Stimulated activated naive B cell treated with anti-CD40 and anti-IgM and Interleukin-4, amounts not matched to agents 10 μg/mL and 1 μg/mL and 100 μg/mL, for 72 hours (primary cell): ENCODE results near the gene IDH1.

Experiments
- ATAC-seq, 2 donors: fragments of 150-1000 bp; cut with Tn5 transposase; replicated peaks; 2 replicates each; pipeline ENCODE4 v1.10.0; 2021; ENCODE audit warnings: moderate library complexity in 1 of 2
- DNase-seq: peaks from one replicate; pipeline ENCODE4 v3.0.0; 2021
- H3K27ac Mint-ChIP-seq: one replicate; pipeline ENCODE4 v1.8.0; 2022; ENCODE audit warnings: mild to moderate bottlenecking, mixed read lengths
- H3K27me3 Mint-ChIP-seq, 2 donors: one replicate each; pipeline ENCODE4 v1.8.0; 2022; ENCODE audit warnings: mixed read lengths in 2 of 2
- H3K36me3 Mint-ChIP-seq, 2 donors: one replicate each; pipeline ENCODE4 v1.8.0; 2022; ENCODE audit warnings: mixed read lengths in 2 of 2, mild to moderate bottlenecking in 1 of 2
- H3K4me1 Mint-ChIP-seq, 2 donors: one replicate each; pipeline ENCODE4 v1.8.0; 2022; ENCODE audit warnings: mixed read lengths in 2 of 2, mild to moderate bottlenecking in 1 of 2
- H3K4me3 Mint-ChIP-seq, 2 donors: one replicate each; pipeline ENCODE4 v1.8.0; 2022; ENCODE audit warnings: mild to moderate bottlenecking in 2 of 2, mixed read lengths in 2 of 2, moderate library complexity in 1 of 2
- H3K9me3 Mint-ChIP-seq, 2 donors: one replicate each; pipeline ENCODE4 v1.8.0; 2022; ENCODE audit warnings: mixed read lengths in 2 of 2, mild to moderate bottlenecking in 1 of 2

IDH1 gene

DNA sequence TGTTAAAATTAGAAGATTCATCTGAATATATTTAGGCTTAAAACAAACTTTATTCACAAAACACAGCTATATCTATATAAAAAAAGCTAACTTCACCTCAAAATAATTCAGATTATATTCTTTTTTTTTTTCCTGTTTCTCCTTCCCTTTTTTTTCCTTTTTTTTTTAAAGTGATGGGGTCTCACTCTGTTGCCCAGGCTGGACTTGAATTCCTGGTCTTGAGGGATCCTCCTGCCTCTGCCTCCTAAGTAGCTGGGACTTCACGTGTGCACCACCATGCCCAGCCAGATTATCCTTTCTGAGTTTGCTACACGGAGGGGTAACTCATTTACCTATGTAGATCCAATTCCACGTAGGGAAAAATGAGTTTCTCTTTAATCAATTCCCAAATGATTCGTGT, 3.8 kb downstream of the IDH1 start:
- DNase-seq (no peak), ATAC-seq (no peak)
- no peaks in the 10 kb centered on the region for H3K27me3 Mint-ChIP-seq
- H3K4me3 Mint-ChIP-seq = no peak overlapping the region
- H3K27ac Mint-ChIP-seq = no peak overlapping the region
- no peaks in the 10 kb centered on the region for H3K9me3 Mint-ChIP-seq
- H3K4me1 Mint-ChIP-seq = peaks cover 15 to 56% of the 10 kb centered on the region in 2 donors
- peaks cover 30 to 40% of the 10 kb centered on the region in 2 donors for H3K36me3 Mint-ChIP-seq

- Mint-ChIP-seq H3K36me3 (peaks cover 35 to 45% of the 10 kb centered on the region in 2 donors), H3K27me3 (no peaks in the 10 kb centered on the region), H3K9me3 (no peaks in the 10 kb centered on the region), H3K27ac (no peak overlapping the region), H3K4me3 (no peak overlapping the region), H3K4me1 (peaks cover 13 to 50% of the 10 kb centered on the region in 2 donors)
- ATAC-seq (no peak), DNase-seq (no peak)
Observed at GRCh38 chr2:208250388-208250787, 4.5 kb downstream of the IDH1 start.

GRCh38 chr2:208249296-208249695, 5.6 kb downstream of the IDH1 start:
- Mint-ChIP-seq H3K4me1 (peaks cover 13 to 42% of the 10 kb centered on the region in 2 donors), H3K36me3 (peaks cover 31 to 49% of the 10 kb centered on the region in 2 donors)
- DNase-seq = no peak

GRCh38 chr2:208248601-208249000, 6.3 kb downstream of the IDH1 start:
- DNase-seq (no peak), ATAC-seq (no peak)
- Mint-ChIP-seq H3K27me3 (no peaks in the 10 kb centered on the region), H3K4me3 (no peak overlapping the region), H3K9me3 (no peaks in the 10 kb centered on the region), H3K4me1 (peaks cover 13 to 37% of the 10 kb centered on the region in 2 donors), H3K36me3 (peaks cover 31 to 54% of the 10 kb centered on the region in 2 donors), H3K27ac (no peak overlapping the region)

More at GRCh38 chr2:208249296-208249695, 5.6 kb downstream of the IDH1 start:
- H3K9me3 Mint-ChIP-seq = no peaks in the 10 kb centered on the region
- H3K4me3 Mint-ChIP-seq = no peak overlapping the region
- no peaks in the 10 kb centered on the region for H3K27me3 Mint-ChIP-seq
- no peak overlapping the region for H3K27ac Mint-ChIP-seq
- no peak for ATAC-seq

DNA sequence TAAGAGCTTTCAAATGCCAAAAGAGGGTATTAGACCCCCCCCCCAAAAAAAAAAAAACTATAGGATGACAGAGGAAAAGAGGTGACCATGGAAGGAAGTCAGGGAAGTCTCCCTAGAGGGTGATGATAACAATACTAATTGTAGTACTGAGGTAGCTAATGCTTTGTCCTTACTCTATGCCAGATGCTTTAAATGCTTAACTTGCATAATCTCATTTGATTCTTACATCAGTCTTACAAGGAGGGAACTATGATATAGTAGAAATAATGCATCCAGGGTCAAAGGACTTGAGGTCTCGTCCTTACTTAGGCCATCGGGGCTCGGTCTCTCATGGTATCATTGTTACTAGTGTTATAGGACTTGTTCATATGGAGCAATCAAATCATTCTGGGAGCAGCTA, 9.1 kb downstream of the IDH1 start:
- no peak for DNase-seq
- no peak overlapping the region for H3K27ac Mint-ChIP-seq
- H3K36me3 Mint-ChIP-seq = peaks cover 29 to 53% of the 10 kb centered on the region in 2 donors
- H3K9me3 Mint-ChIP-seq = no peaks in the 10 kb centered on the region
- no peaks in the 10 kb centered on the region for H3K27me3 Mint-ChIP-seq
- H3K4me1 Mint-ChIP-seq = peaks cover 4 to 14% of the 10 kb centered on the region in 2 donors
- H3K4me3 Mint-ChIP-seq = no peak overlapping the region
- no peak for ATAC-seq

DNA sequence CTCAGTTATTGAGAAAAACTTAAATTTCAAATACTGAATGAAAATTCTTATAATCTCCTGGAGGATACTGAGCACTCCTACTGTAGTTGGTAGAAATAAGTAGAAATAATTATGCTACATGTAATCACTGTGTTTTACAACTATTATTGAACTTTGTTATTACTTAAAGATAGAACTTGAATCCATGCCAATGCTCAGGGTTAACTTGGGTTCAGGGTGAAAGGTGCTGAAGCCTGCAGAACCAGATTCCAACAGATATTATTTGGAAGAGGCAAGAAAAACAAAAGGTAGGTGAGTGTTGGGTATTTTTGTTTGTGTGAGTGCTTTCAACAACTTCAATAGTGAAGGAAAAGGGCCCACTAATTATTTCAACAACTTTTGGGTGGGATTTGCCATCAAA, 10.4 kb downstream of the IDH1 start:
- ATAC-seq (no peak), DNase-seq (no peak)
- Mint-ChIP-seq H3K36me3 (peaks cover 26 to 50% of the 10 kb centered on the region in 2 donors), H3K4me1 (peaks cover 0 to 6% of the 10 kb centered on the region in 2 donors), H3K27me3 (no peaks in the 10 kb centered on the region), H3K27ac (no peak overlapping the region), H3K9me3 (no peaks in the 10 kb centered on the region), H3K4me3 (no peak overlapping the region)

GRCh38 chr2:208240619-208241209, 14.2 kb downstream of the IDH1 start:
- peaks cover 0 to 2% of the 10 kb centered on the region in 2 donors for H3K9me3 Mint-ChIP-seq
- no peaks in the 10 kb centered on the region for H3K4me1 Mint-ChIP-seq
- peaks cover 24 to 48% of the 10 kb centered on the region in 2 donors for H3K36me3 Mint-ChIP-seq
- DNase-seq = no peak
- no peaks in the 10 kb centered on the region for H3K27me3 Mint-ChIP-seq
- ATAC-seq = no peak
- H3K4me3 Mint-ChIP-seq = no peak overlapping the region
- H3K27ac Mint-ChIP-seq = no peak overlapping the region

GRCh38 chr2:208239770-208240493, 14.9 kb downstream of the IDH1 start:
- DNase-seq = no peak
- no peak overlapping the region for H3K27ac Mint-ChIP-seq
- no peak for ATAC-seq
- no peak overlapping the region for H3K4me3 Mint-ChIP-seq
- peaks cover 29 to 54% of the 10 kb centered on the region in 2 donors for H3K36me3 Mint-ChIP-seq
- no peaks in the 10 kb centered on the region for H3K27me3 Mint-ChIP-seq
- peaks cover 4 to 5% of the 10 kb centered on the region in 2 donors for H3K9me3 Mint-ChIP-seq
- no peaks in the 10 kb centered on the region for H3K4me1 Mint-ChIP-seq

DNA sequence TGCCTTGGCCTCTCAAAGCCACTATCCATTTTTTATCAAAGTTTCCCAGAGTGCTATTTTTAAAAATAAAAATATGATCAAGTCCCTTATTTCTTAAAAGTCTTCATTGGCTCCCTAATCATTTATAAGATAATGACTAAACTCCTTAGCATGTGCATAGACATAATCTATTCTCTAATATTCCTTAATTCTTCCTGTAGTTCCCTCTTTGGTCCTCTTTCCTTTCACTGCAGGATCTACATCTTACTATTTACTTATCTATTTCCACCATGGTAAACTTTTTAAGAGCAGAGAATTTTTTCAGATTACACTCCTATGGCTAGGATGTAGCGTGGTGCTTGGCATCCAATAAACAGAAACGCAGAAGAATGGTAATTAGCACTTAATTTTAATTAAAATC, 19.0 kb downstream of the IDH1 start:
- Mint-ChIP-seq H3K27me3 (no peaks in the 10 kb centered on the region), H3K9me3 (peaks cover 14 to 15% of the 10 kb centered on the region in 2 donors), H3K4me1 (no peaks in the 10 kb centered on the region), H3K4me3 (no peak overlapping the region), H3K36me3 (peaks cover 31 to 46% of the 10 kb centered on the region in 2 donors), H3K27ac (no peak overlapping the region)
- ATAC-seq (no peak), DNase-seq (no peak)

DNA sequence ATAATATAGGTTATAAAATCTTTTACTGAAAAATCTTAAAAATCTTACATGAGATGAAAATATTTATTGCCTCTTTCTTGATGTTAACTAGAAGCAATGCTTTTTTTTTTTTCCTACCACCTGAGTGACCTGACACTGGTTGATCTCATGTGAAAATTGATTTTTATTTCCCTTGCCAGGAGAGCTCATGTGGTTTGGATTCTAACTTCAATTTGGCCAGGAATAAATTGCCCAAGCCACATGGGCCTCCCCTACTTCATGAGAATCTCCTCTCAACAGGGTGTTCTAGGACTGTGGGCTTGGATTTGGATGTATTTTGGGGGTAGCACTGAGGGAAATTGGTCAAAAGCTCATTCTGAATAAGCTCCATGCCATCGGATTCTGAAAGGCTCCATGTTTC, 20.1 kb downstream of the IDH1 start:
- H3K9me3 Mint-ChIP-seq = peaks cover 14 to 20% of the 10 kb centered on the region in 2 donors
- ATAC-seq = no peak
- no peak overlapping the region for H3K4me3 Mint-ChIP-seq
- H3K27me3 Mint-ChIP-seq = peaks cover 0 to 4% of the 10 kb centered on the region in 2 donors
- no peaks in the 10 kb centered on the region for H3K4me1 Mint-ChIP-seq
- DNase-seq = no peak
- H3K27ac Mint-ChIP-seq = no peak overlapping the region
- H3K36me3 Mint-ChIP-seq = peaks cover 30 to 38% of the 10 kb centered on the region in 2 donors

GRCh38 chr2:208228476-208228875, 26.4 kb downstream of the IDH1 start:
- ATAC-seq (no peak), DNase-seq (no peak)
- Mint-ChIP-seq H3K27me3 (peaks cover 4% of the 10 kb centered on the region in 2 donors), H3K4me3 (no peak overlapping the region), H3K9me3 (peaks cover 13 to 16% of the 10 kb centered on the region in 2 donors), H3K4me1 (no peaks in the 10 kb centered on the region), H3K36me3 (peaks cover 1 to 4% of the 10 kb centered on the region in 2 donors), H3K27ac (no peak overlapping the region)

- Mint-ChIP-seq H3K9me3 (peaks cover 13 to 16% of the 10 kb centered on the region in 2 donors), H3K36me3 (peaks cover 1 to 4% of the 10 kb centered on the region in 2 donors), H3K4me3 (no peak overlapping the region), H3K27ac (no peak overlapping the region), H3K27me3 (peaks cover 4% of the 10 kb centered on the region in 2 donors), H3K4me1 (no peaks in the 10 kb centered on the region)
- no peak for DNase-seq
- ATAC-seq = no peak
Observed at GRCh38 chr2:208227581-208228232, 27.2 kb downstream of the IDH1 start.

DNA sequence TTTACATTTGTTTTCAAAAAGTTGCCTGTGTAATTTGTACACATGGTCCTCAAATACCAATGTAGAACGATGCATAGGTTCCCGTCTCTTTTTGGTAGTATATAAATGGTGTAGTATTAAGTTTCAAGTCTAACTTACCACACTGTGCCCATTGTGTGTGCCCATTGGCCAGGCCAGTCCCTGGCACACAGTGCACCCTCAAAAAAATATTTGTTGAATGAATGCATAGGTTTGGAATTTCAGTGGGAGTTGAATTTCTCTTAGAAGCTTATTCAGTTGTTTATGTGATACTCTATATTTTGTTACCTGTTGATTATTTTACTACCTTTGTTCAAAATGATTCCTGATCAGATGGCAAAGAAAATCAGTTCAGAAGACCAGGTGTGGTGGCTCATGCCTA, 30.1 kb downstream of the IDH1 start:
- no peak overlapping the region for H3K4me3 Mint-ChIP-seq
- H3K27me3 Mint-ChIP-seq = peaks cover 4 to 13% of the 10 kb centered on the region in 2 donors
- H3K27ac Mint-ChIP-seq = no peak overlapping the region
- no peaks in the 10 kb centered on the region for H3K36me3 Mint-ChIP-seq
- H3K4me1 Mint-ChIP-seq = no peaks in the 10 kb centered on the region
- H3K9me3 Mint-ChIP-seq = peaks cover 10 to 13% of the 10 kb centered on the region in 2 donors
- ATAC-seq = no peak
- no peak for DNase-seq

GRCh38 chr2:208222351-208222750, 32.5 kb downstream of the IDH1 start:
- Mint-ChIP-seq H3K27me3 (peaks cover 8 to 13% of the 10 kb centered on the region in 2 donors), H3K4me3 (no peak overlapping the region), H3K36me3 (no peaks in the 10 kb centered on the region), H3K27ac (no peak overlapping the region), H3K4me1 (no peaks in the 10 kb centered on the region), H3K9me3 (peaks cover 13 to 15% of the 10 kb centered on the region in 2 donors)
- ATAC-seq (no peak), DNase-seq (no peak)
